Mesothelial cell of epicardium (in vitro differentiated cells): ENCODE results near the gene TEX35. TPM values are rescaled to one million over a fixed set of nuclear protein-coding genes. Genes with fewer than 3 reads are reported as not detected.

ENCODE experiments used
- DNase-seq, 2 experiments: peaks; one replicate each; pipeline ENCODE4 v3.0.0; 2021; ENCODE audit warnings: low spot score in 2 of 2; ENCODE audit not compliant: unreplicated experiment in 2 of 2
- H3K27ac Mint-ChIP-seq: 2 replicates; pipeline ENCODE4 v1.8.0; 2021; ENCODE audit warnings: mixed read lengths
- H3K27me3 Mint-ChIP-seq: 2 replicates; pipeline ENCODE4 v1.8.0; 2021; ENCODE audit warnings: low read depth, mixed read lengths
- H3K36me3 Mint-ChIP-seq: 2 replicates; pipeline ENCODE4 v1.8.0; 2021; ENCODE audit warnings: mixed read lengths
- H3K4me1 Mint-ChIP-seq: 2 replicates; pipeline ENCODE4 v1.8.0; 2021; ENCODE audit warnings: mixed read lengths
- H3K4me3 Mint-ChIP-seq: 2 replicates; pipeline ENCODE4 v1.8.0; 2021; ENCODE audit warnings: mild to moderate bottlenecking, moderate library complexity, mixed read lengths
- H3K9me3 Mint-ChIP-seq: 2 replicates; pipeline ENCODE4 v1.8.0; 2021; ENCODE audit warnings: mixed read lengths
- CTCF ChIP-seq: fragments of 200-600 bp; sonication (generic); IDR thresholded peaks from one replicate; pipeline ENCODE4 v1.5.0; 2021; ENCODE audit warnings: antibody characterized with exemption; ENCODE audit not compliant: unreplicated experiment
- total RNA-seq: library from RNA; stranded (reverse); gene quantifications from 3 replicates; pipeline ENCODE4 v1.2.1, GENCODE V29; 2021

TEX35 gene
- total RNA-seq, result not detected in 3 replicates

DNA sequence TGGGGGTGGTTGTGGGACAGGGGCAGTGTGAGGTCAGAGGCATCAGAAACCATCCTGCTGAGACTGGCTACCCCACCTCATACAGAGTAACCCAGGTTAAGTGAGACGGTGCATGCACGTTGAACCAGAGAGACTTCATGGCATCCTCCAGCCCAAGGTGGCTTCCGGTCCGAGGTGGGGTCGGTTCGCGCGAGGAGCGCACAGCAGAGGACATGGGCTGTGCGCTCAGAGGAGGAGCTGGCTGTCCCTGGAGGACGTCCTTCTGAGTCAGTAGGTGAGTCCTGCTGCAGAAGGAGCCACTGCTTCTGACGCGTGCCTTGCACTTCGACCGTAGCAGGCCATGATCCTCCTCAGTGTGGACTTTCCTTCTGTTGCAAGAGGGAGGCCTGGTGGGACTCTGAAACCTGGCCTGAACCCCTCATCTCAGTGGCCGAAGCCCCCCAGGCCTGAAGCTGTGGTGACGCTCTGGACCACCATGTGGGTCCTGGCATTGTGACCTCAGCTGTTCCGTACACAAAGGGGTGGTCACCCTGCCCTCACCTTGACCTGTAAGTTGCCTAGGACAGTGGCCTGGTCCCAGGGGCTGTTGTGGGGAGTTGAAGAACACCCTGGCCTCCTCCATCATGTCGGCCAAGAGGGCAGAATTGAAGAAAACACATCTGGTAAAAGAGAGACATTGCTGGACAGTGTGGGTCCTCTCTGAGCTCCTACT lies at the start of gene TEX35:
TSS of gene TEX35 (plus strand) at position 544 of the 712 bp plus-strand sequence. CDS start at position 624, 80 bp downstream.
- Mint-ChIP-seq H3K36me3 (no peaks in the 10 kb centered on the region), H3K27me3 (no peaks in the 10 kb centered on the region), H3K9me3 (no peaks in the 10 kb centered on the region), H3K27ac (no peak within 1 kb of the TSS), H3K4me3 (no peak within 1 kb of the TSS), H3K4me1 (peaks cover 13% of the 10 kb centered on the region)
- DNase-seq, result no peak
- TF ChIP-seq CTCF, result no peak

GRCh38 chr1:178464141-178464540 lies 48.8 kb upstream of the TEX35 start:
- Mint-ChIP-seq H3K36me3 (peaks cover 38% of the 10 kb centered on the region), H3K4me3 (no peak overlapping the region), H3K4me1 (peaks cover 6% of the 10 kb centered on the region), H3K9me3 (no peaks in the 10 kb centered on the region), H3K27me3 (no peaks in the 10 kb centered on the region), H3K27ac (no peak overlapping the region)
- no peak for DNase-seq
- no peak for TF ChIP-seq CTCF

DNA sequence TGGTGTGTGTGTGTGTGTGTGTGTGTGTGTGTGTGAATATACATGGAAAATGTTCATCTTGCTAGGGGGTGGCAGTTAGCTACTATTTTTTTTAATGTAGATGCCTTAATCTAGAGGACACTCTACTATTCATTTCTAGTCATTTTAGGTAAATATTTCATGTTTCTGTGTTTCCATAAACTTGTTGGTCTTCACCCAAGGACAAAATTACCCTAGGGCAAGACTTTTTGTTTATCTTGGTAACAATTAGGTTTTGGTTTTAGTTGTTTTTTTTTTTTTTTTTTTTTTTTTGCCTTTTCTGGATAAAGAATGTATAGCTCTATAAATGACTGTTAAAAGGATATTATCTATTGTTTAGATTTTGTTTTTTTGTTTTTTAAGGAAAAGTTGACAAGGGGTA lies 48.3 kb upstream of the TEX35 start:
- Mint-ChIP-seq H3K27ac (no peak overlapping the region), H3K4me3 (no peak overlapping the region), H3K36me3 (peaks cover 38% of the 10 kb centered on the region), H3K4me1 (peaks cover 6% of the 10 kb centered on the region), H3K9me3 (no peaks in the 10 kb centered on the region), H3K27me3 (no peaks in the 10 kb centered on the region)
- no peak for TF ChIP-seq CTCF
- DNase-seq, result no peak

DNA sequence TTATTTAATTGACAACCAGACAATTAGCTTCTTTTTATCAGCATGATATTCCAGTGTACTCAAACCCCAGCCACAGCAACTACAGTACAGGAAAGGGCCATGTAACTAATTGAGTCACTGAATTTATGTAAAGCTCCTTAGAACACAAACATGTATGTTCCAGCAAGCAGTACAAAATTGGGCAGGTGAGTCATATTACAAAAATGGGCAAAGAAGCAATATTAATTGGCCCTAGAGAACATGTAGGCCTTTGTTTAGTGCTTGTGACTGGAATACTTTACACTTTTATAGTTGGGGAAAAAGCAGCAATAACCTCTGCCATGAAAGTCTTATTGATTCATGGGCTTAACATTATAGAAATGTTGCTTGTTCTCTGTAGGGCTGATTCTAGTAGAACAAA lies 47.9 kb upstream of the TEX35 start:
- Mint-ChIP-seq H3K9me3 (no peaks in the 10 kb centered on the region), H3K36me3 (peaks cover 38% of the 10 kb centered on the region), H3K27me3 (no peaks in the 10 kb centered on the region), H3K27ac (no peak overlapping the region), H3K4me1 (peaks cover 7% of the 10 kb centered on the region), H3K4me3 (no peak overlapping the region)
- DNase-seq, result no peak
- no peak for TF ChIP-seq CTCF

DNA sequence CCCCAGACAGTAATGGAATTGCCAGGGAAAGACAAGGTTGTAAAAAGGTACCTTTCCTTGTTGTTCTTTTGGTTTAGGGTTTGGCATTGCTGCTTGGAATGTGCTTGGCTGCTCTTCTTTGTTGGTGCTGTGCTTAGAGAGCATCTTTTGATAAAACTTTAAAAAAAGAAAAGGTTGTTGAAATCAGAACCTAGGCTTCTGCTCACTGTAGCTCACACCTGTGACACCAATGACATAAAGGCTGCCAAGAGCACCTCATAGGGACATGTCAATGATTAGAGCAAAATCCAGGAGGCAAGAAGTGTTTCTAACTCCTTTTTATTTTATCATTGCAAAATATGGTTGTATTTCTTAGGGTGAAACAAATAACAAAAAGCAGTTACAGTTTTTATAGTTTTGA lies 45.1 kb upstream of the TEX35 start:
- Mint-ChIP-seq H3K9me3 (no peaks in the 10 kb centered on the region), H3K4me3 (no peak overlapping the region), H3K36me3 (peaks cover 34% of the 10 kb centered on the region), H3K27me3 (no peaks in the 10 kb centered on the region), H3K27ac (no peak overlapping the region), H3K4me1 (peaks cover 32% of the 10 kb centered on the region)
- no peak for TF ChIP-seq CTCF
- DNase-seq, result no peak
